Stimulated activated CD4-positive, alpha-beta T cell treated with anti-CD3 and anti-CD28 coated beads, Interleukin-12 subunit alpha, Interleukin-12 subunit beta, amount 100 ng/mL, for 4 hours (primary cell): ENCODE measurements around the gene SERINC5.
"Not testable (repeated sequence)": the region's sequence is repeated elsewhere in the genome, so short reads cannot be mapped to it uniquely, and the experiment has no call there.

Experiments used
- DNase-seq: peaks from one replicate; pipeline ENCODE4 v3.0.0-alpha.2; 2020

The SERINC5 gene

DNA sequence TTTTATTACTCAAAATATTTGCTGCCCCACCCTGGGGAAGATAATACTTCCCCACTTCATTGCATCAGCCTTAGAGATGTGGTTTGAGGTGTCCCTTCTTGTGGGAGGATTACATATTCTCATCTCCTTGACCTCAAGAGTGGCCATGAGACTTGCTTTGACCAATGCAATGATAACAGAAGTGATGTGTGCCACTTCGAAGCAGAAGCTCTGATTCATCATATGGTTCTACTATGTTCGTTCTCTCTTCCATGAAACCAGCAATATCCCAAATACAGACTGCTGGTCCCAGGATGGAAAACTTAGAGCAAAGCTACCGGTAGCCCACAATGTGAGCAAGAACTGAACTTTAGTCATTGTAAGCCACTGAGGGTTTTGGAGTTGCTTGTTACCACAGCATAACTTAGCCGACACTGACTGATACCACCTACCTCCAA lies 128.7 kb downstream of the SERINC5 start:
- DNase-seq = no peak

DNA sequence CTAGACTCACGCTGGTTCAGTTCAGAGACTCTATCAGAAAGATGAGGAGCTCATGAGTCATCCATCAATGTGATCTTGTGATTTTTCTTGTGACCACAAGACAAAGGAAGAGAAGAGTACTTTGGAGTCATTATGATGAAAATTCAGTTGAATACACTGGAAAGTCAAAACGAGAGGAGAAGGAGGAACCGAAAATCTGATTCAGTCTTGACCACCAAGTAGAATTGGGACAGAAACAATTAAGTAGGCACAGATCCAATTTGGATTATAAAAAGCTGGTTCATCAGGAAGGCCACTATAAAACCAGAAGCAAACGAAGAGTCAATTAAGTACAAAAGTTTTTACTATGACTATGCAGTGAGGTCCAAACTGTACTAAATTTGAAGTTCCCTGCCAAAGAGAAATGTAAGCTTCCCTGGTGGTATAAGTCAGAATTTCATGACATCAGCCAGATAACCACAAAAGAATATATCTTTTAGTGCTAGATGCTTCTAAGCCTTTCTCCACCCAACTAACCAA lies 129.8 kb downstream of the SERINC5 start:
- no peak for DNase-seq

DNA sequence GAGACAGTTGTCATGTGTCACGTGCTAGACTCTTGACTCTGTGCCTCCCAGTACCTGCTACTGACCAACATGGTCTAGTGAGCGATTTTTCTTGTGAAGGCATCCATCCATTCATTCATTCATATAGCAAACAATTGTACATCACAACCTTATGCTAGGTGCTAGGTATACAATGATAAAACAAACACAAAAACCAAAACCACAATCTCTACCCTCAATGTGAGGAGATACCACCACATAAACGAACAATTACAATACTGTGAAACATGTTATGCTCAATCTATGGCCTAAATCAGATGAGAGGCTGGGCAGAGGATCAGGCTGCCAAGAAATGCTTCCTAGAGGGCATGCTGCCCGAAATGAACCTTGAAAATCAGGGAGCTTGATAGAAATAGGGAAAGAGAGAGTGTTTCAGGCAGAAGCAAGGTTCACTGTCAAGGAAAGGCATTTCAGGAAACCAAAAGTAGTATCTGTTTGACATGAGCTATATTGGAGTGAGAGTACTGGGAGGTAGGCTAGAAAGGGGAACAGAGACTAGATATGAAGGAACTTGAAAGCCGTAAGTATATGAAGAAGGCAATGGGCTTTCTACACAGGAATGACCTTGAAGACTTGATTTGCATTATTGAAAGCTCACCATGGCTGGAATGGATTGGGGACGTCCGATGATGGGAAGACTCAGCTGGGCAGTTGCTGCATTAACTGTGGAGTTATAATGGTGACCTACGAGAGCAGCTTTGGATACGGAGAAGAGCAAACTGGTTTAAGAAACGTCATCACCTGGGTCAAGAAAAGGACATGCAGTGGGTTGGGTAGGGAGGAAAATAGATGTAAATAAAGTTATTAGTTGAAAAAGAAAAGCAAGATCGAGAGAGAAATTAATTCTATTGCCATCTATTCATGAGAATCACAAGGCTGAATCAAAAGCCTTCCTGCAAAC lies 130.6 kb downstream of the SERINC5 start:
- no peak for DNase-seq

DNA sequence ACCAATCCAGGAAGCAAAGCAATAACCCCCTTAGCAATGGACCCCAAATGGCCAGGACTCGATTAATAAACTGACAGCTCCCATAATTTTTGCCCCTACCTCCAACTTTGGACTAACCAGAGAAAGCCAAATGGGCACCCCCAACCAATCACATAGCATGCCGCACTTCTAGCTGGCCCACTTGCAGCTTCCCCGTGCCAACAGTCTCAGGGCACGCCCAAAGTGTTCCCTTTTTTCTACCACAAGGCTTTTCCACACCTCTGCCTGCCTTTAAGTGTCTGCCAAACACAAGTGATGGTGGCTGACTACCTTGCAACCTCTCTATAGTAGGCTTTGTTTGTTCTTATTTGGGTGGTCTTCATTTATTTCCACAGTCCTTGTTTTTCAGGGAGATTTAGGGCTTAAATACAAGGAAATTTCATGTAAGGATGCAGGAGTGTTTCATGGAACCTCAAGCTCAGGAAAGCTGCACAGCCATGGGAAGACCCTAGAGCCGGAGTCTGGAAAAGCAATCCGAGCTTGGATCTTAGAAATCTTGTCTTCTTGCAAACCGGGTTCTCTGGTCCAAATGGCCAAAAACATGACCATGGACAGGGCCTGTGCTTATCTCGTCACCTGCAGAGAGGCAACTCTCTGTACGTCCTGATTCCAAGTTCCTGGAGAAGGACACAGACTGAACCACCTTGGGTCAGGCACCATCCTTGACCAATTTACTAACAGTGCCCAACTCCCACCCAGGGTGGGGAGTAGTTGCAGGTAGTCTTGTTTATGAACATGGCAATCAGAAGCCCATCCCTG lies 131.5 kb downstream of the SERINC5 start:
- no peak for DNase-seq

DNA sequence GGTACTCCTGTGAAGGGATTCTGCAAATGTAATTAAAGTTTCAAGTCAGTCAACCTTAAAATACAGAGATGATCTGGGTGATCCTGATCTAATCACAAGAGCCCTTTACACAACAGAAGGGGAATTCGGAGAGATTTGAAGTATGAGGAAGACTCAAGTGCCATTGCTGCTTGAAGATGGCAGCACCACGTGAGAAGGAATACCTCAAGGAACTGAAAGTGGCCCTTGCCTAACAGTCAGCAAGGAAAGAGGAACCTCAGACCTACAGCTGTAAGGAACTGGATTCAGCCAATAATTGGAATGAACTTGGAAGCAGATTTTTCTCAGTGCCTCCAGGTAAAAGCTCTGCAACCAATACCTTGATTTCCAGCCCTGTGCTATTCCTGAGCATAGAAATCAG lies 133.3 kb downstream of the SERINC5 start:
- DNase-seq = no peak

DNA sequence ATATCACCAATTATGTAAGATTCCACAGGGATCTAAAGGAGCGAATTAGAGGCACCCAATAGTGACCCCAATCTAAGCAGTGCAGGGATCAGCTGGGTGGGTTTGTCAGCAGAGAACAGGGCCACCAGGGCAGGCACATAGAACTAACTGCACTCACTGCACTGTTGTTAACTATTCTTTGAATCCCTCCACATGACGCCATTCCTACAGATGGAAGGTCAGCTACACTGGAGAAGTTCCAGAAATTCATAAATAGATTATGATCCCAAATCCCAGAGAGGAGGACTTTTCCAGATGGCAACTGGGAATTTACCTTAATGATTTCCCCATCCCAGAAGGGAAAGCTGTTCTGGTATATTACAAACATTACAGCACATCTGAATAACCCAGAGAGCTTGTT lies 136.5 kb downstream of the SERINC5 start:
- no peak for DNase-seq

DNA sequence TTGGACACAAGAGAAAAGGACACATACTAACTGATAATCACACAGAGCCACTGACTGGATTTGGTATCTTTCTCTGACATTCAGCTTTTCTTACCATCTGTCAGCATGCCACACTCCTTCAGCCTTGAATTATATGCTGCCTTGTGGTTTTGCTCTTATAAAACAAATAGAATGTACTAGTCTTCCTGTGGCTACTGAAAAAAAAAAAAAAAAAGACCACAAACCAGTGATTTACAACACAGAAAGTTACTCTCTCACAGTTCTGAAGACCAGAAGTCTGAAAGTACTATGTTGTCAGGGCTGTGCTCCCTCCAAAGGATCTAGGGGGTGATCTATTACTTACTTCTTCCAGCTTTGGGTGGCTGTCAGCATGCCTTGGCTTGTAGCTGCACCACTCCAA lies 138.4 kb downstream of the SERINC5 start:
- no peak for DNase-seq

DNA sequence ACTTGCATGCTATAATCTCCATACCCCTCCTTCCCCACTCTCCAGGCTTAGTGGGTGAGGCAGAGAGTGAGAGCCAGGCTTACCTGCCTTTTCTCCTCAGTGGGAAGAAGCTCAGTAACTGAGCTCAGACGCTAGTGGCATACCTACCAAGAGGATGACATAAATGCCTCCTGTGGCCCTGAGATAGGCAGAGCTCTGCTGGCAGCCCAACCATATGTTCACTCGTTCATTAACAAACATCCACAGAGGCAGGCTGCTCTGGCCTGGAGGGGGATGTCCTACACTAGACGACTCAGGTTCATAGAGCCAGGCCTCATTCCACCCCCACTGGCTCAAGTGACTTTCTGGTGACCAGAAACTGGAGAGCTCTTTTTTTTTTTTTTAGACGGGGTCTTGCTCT lies 139.4 kb downstream of the SERINC5 start:
- DNase-seq = no peak

DNA sequence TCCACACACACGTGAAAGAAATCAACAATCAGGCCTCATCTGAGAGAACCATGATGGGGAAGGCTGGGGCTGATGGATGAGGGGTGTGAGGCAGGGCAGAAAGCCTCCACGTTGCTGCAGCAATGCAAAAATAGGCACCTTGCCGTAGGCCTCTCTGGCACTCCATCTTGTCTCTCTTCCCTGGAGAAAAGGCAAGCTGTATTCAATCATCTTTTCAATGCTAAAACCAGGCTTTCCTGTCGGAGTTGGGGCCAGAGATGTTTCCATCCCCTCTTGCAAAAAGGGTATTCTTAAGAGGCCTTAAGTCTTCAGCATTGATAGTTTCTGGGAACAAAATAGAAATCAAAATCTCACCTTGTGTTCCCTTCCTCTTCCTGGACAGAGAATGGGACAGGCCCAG lies 139.8 kb downstream of the SERINC5 start:
- DNase-seq = no peak

DNA sequence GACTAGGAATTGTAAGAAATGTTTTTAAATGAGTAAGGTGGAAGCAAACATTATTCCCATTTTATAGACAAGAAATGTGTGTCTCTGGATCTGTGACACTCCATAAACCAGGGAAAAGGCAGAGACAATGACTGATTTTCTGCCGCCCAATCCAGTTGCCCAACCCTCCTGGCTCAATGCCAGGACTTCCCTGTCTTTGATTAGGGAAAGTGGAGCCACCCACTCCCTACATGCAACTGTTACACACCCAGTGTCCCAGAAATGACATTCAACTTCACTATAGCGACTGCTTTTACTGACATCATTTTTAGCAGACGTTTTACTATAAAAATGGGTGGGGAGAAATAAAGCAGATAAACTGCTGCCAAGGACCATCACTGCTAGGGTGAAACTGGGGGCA lies 141.0 kb downstream of the SERINC5 start:
- DNase-seq = no peak

DNA sequence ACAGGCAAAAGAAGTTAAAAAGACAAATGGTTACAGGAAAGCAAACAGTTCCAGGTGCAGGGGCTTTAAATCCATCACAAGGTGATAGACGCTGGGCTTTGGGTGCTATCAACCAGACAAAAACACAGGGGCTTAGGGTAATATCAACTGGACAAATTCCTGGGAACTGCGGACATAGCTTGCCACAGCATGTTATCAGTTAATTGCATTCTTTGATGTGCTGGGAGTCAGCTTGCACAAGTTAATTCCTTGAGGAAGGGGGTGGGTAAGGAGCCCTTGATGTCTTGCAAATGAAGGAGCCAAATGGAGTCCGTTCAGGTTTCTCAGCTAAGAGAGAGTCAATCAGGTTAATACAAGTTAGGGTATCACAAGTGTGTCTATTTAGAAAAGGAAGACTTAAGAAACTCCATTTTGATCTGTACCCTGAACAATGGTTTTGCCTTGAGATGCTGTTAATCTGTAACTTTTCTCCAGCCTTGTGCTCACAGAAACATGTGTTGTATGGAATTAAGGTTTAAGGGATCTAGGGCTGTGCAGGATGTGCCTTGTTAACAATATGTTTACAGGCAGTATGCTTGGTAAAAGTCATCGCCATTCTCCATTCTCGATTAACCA lies 144.4 kb downstream of the SERINC5 start:
- not testable (repeated sequence) for DNase-seq

DNA sequence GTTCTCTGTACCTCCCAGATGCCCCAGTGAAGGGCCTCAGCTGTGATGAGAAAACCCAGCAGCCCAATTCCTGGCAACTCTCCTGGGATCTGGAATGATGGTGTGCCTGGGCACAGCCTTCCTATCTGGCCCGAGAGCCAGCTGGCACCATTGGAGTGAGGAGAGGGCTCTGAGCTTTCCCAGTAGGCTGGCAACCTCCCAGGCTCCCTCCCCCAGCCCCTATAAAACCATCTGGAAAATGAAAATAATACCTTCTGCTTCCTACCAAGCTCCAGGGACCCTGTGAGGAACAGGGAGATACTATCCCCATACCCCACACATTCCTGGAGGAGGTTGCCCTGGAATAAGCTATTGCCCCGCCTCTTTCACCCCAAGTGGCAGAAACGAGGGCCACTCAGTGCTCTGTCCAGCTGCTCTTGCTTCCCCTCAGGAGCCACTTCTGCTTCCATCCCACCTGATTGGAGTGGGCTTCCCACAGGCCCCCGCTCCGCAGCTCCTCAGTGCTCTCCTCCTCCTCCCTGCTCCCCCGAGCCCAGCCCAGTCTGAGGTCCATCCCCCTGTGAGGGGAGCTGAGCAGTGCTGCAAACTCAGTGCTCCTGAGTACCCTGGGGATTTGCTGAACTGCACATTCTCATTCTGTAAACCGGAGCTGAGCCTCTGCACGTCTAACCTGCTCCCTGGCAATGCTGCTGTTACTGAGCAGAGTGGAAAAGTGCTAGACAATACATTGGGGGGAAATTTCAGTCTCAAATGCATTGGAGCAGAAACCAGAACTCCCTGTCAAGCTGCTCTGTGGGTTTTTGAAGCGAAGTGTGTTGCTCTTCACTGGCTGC lies 146.0 kb downstream of the SERINC5 start:
- DNase-seq = no peak

DNA sequence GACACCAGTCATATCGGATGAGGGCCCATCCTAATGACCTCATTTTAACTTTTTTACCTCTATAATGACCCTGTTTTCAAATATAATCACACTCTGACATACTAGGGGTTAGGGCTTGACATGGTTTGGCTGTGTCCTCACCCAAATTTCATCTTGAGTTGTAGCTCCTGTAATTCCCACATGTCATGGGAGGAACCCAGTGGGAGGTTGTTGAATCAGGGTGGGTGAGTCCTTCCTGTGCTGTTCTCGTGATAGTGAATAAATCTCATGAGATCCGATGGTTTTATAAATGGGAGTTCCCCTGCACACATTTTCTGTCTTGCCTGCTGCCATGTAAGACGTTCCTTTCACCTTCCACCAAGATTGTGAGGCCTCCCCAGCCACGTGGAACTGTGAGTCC lies 148.9 kb downstream of the SERINC5 start:
- DNase-seq = no peak

DNA sequence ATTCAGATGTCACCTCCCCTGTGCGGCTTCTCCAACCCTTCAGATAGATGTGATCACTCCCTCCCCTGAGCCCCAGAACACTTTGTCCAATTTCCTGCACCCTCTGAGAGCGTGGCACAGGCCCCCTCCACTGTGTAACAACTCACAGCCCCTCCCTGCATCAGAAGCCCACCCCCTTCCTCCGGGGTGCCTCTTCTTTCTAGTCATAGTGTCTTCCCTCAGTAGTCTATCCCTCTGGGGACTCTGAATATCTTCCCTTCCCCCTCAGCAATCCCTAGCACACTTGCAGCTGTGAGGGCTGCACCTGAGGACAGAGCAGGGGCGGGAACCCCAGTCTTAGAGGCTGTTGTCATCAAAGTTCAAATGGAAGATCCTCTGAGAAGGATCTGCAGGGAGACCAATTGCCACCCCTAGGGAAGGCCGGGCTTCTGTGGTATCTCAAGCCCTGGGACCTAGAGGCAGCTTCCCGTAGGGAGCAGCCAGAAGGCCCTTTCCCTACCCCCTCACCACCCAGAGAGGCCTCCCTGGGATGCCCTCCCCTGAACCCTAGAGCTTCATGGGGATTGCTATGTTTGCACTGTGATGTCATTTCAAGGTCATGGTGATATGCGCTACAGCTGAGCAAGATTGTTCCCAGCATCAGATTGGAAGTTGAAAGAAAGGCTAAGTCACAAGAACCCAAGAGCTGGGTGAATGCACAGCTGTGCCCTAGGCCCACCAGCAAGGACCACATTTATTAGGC lies 150.0 kb downstream of the SERINC5 start:
- no peak for DNase-seq

DNA sequence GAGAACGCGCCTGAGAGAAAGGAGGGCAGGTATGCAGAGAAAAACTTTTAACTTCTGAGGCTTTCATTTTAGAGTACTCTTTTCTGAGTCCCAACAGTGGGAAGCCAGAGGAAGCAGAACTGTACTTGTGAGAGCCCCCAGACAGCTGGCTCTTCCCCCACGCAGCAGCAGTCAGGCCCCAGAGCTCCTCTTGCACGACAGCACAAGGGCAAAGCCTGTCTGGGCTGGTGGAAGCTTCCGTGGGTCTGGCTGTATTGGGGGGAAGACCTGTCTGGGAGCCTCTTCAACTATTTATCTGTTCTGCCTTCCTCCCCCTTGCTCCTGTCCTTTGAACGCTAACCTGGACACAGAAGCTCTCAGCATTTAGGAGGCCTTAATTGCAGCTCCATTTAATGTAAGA lies 152.5 kb downstream of the SERINC5 start:
- no peak for DNase-seq

DNA sequence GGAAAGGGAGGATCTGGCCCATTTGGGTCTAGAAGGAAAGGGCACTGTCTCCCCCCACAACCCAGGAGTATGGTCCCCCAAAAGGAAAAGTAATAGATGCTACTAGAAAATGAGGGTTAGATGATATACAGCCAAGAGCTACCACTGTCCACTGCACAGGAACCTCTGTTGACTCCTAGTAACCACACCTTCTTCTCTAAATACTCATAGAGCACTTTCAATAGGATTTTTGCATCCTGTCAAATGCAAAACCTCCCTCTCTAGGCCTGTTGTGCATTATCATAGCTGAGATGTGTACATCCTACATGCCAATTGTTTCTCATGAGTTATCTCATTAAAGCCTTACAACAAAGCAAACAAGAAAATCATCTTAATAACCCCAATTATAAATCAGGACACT lies 153.9 kb downstream of the SERINC5 start:
- no peak for DNase-seq

DNA sequence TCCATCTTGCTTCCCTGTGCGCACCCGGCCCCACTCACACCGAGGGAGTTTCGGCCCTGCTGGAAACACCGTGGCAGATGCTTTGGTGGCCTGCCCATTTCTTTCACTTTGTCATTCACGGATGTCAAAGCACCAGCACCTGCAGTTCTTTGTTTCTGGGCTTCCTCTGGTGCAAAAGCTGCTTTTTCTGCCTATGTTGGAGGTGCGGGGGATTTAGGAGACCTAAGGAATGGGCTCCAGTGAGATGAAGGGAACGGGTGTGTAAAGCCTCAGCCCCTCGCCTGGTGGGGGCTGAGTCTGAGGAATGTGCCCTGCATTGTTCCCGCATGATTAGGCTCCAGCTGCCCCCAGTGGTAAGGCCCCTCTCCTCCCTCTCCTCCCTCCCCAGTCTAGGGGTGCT lies 158.4 kb downstream of the SERINC5 start:
- no peak for DNase-seq

DNA sequence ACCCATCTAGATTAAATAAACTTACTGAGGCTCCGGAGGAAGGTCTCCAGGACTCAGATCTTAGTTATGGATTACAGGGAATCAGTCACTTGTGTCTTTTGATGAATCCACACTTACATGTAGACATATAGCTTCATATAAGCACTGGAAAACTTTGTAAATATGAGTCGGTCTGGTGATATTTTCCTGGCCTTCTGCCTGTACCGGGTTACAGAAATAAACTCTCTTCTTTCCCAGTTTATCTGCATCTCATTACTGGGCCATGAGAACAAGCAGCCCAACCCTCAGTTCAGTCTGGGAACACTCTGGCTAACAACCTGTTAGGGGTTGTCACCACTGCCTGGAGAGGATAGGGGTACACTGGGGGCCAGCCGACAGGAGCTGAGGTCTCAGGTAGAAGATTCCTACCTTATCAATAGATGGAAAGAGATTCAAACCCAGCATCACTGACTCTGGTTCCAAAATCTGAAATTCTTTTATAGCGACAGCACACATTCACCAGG lies 161.6 kb downstream of the SERINC5 start:
- no peak for DNase-seq

DNA sequence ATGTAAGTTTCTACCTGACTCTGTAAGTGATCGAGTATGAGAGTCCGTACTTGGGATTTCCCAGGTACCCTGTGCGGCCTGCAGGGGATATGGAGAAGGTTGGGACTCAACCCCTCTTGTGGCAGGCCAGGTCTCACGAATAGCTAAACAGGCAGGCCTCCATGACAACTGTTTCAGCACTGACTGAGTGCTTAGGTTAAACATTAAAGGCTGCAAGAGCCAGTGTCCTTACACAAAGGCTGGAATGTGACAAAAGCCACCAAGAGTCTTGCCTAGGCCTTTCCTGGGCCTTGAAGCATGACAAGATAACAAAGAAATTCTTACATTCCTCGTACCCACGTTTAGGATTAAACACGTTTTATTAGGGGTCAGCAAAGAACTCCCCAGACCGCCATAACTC lies 162.1 kb downstream of the SERINC5 start:
- no peak for DNase-seq

DNA sequence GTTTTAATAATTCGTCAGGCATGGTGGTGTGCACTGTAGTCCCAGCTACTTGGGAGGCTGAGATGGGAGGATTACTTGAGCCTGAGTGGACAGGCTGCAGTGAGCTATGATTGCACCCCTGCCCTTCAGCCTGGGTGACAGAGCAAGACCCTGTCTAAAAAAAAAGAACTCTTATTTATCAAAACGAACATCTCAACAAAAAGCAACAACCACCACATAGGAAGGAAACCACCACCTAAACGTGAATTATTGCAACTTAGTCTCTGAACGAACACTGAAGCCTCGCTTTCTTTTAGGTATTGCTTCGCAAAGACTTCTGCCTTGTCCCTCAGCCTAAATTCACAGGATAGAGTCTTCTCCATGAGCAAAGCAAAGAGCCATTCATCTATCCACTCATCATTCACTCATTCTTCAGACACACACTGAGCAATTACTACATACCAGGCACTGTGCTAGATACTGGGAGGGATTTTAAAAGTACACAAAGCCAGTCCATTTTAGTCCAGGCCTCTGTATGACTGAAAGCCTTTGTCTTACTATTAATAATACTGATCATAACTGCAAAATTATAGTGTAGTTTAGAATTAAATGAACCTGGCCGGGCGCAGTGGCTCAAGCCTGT lies 163.3 kb downstream of the SERINC5 start:
- no peak for DNase-seq

DNA sequence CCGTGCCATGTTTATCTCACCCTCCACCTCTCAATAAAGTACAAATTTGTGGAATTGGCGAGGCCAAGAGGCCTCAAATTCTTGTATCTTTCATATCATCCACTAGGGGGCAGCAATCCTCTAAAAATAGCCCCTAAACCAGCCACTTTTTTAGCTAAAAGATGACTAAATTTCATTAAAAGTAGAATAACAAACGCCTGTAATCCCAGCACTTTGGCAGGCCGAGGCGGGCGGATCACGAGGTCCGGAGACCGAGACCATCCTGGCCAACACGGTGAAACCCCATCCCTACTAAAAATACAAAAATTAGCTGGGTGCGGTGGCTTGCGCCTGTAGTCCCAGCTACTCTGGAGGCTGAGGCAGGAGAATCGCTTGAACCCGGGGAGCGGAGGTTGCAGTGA lies 164.1 kb downstream of the SERINC5 start:
- DNase-seq = peak; percentile 14
